ENCODE measurements around the gene OVOL1. TPM values are rescaled to one million over a fixed set of nuclear protein-coding genes. Genes with fewer than 3 reads are reported as not detected.
A peak's percentile ranks its signal among the peaks of the same experiment; 100 is the strongest.

The OVOL1 gene
- total RNA-seq, 1 donor from 2014 or later = 7.7 TPM

- H3K27me3 Mint-ChIP-seq = no peaks in the 10 kb centered on the region
- peak overlapping the region; percentile 85 for H3K4me3 Mint-ChIP-seq
- no peaks in the 10 kb centered on the region for H3K36me3 Mint-ChIP-seq
- no peaks in the 10 kb centered on the region for H3K9me3 Mint-ChIP-seq
- no peak for DNase-seq (ENCODE audit: extremely low spot score, unreplicated experiment)
- peak overlapping the region; percentile 95 for H3K27ac Mint-ChIP-seq
- H3K4me1 Mint-ChIP-seq (ENCODE audit: unreplicated experiment) = peaks cover 25% of the 10 kb centered on the region
- TF ChIP-seq, protein P1, sequence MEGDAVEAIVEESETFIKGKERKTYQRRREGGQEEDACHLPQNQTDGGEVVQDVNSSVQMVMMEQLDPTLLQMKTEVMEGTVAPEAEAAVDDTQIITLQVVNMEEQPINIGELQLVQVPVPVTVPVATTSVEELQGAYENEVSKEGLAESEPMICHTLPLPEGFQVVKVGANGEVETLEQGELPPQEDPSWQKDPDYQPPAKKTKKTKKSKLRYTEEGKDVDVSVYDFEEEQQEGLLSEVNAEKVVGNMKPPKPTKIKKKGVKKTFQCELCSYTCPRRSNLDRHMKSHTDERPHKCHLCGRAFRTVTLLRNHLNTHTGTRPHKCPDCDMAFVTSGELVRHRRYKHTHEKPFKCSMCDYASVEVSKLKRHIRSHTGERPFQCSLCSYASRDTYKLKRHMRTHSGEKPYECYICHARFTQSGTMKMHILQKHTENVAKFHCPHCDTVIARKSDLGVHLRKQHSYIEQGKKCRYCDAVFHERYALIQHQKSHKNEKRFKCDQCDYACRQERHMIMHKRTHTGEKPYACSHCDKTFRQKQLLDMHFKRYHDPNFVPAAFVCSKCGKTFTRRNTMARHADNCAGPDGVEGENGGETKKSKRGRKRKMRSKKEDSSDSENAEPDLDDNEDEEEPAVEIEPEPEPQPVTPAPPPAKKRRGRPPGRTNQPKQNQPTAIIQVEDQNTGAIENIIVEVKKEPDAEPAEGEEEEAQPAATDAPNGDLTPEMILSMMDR (conservative IDR thresholded peaks at IDR 0.05) = no peak
These were observed 30.5 kb downstream of the OVOL1 start for GRCh38 chr11:65817312-65817834.

DNA sequence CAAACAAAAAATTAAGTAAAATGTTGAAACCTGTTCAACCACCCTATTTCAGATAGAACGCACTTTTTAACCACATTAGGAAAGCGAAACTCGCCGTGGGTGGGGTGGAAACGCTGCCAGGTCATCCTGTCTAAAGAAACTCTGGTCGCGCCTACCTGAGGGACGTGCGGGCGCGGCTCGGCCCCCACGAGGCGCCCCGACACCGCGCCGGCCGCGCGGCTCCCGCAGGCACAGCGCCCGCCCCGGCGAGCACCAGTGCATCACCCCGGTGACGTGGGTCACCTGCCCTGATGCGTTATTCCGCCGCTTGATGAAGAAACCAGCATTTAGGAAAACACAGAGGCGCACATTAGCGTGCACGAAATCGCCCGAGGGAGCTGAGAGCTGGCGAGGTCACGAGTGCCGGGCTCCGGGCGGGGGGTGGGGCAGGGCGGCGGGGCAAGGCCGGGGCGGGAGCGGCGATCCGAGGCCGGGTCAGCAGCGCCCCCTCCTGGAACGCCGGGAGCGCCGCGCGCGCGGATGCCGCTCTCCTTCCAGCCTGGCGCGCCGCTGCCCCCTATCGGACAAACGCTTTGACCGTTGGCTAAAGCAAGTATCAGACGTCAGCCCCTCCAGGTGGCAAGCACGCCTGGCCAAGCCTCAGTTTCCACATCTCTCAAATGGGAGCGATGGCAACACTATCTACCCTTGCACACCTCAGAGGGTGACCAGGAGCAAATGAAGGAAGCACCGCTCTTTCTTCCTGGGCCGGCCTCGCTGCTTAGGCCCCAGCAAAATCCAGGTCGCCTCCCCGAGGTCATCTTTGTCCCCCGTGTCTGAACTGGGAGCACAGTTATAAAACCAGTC is 31.2 kb downstream of the OVOL1 start:
- peaks cover 25% of the 10 kb centered on the region for H3K4me1 Mint-ChIP-seq (ENCODE audit: unreplicated experiment)
- no peaks in the 10 kb centered on the region for H3K27me3 Mint-ChIP-seq
- DNase-seq (ENCODE audit: extremely low spot score, unreplicated experiment) = peak; percentile 98
- peak overlapping the region; percentile 95 for H3K27ac Mint-ChIP-seq
- no peaks in the 10 kb centered on the region for H3K9me3 Mint-ChIP-seq
- TF ChIP-seq, protein P1 (conservative IDR thresholded peaks at IDR 0.05) = peak; percentile 100
- no peaks in the 10 kb centered on the region for H3K36me3 Mint-ChIP-seq
- H3K4me3 Mint-ChIP-seq = peak overlapping the region; percentile 85

- no peaks in the 10 kb centered on the region for H3K27me3 Mint-ChIP-seq
- H3K36me3 Mint-ChIP-seq = no peaks in the 10 kb centered on the region
- TF ChIP-seq, protein P1 (conservative IDR thresholded peaks at IDR 0.05) = no peak
- H3K27ac Mint-ChIP-seq = no peak overlapping the region
- peaks cover 5% of the 10 kb centered on the region for H3K4me1 Mint-ChIP-seq (ENCODE audit: unreplicated experiment)
- no peak for DNase-seq (ENCODE audit: extremely low spot score, unreplicated experiment)
- H3K9me3 Mint-ChIP-seq = no peaks in the 10 kb centered on the region
- no peak overlapping the region for H3K4me3 Mint-ChIP-seq
These were observed 34.2 kb downstream of the OVOL1 start for GRCh38 chr11:65821107-65821506.

- TF ChIP-seq, protein P1 (conservative IDR thresholded peaks at IDR 0.05) = no peak
These were observed 36.1 kb downstream of the OVOL1 start for GRCh38 chr11:65822776-65823528.

GRCh38 chr11:65826984-65827735 is 40.3 kb downstream of the OVOL1 start:
- Mint-ChIP-seq H3K9me3 (no peaks in the 10 kb centered on the region), H3K36me3 (no peaks in the 10 kb centered on the region), H3K4me3 (no peak overlapping the region), H3K4me1 (ENCODE audit: unreplicated experiment) (peaks cover 13% of the 10 kb centered on the region), H3K27ac (peak overlapping the region; percentile 24), H3K27me3 (peaks cover 17% of the 10 kb centered on the region)
- TF ChIP-seq, protein P1 (conservative IDR thresholded peaks at IDR 0.05) = no peak
- no peak for DNase-seq (ENCODE audit: extremely low spot score, unreplicated experiment)

More at GRCh38 chr11:65822776-65823528, 36.1 kb downstream of the OVOL1 start:
- no peaks in the 10 kb centered on the region for H3K36me3 Mint-ChIP-seq
- no peak overlapping the region for H3K27ac Mint-ChIP-seq
- H3K27me3 Mint-ChIP-seq = no peaks in the 10 kb centered on the region
- no peak for DNase-seq (ENCODE audit: extremely low spot score, unreplicated experiment)
- H3K4me3 Mint-ChIP-seq = no peak overlapping the region
- no peaks in the 10 kb centered on the region for H3K4me1 Mint-ChIP-seq (ENCODE audit: unreplicated experiment)
- no peaks in the 10 kb centered on the region for H3K9me3 Mint-ChIP-seq

All from type B pancreatic cell (in vitro differentiated cells).